Prostate gland (tissue), 2 donors: Measurements from ENCODE around the gene PTBP1. TPM values are rescaled to one million over a fixed set of nuclear protein-coding genes. Genes with fewer than 3 reads are reported as not detected.

Source experiments
- DNase-seq: peaks from one replicate; pipeline ENCODE4 v3.0.0-alpha.2; 2019; ENCODE audit warnings: low spot score
- H3K27ac ChIP-seq, 2 donors: fragments of 200-600 bp; sonication (generic); 2 replicates each; pipeline ENCODE4 v1.5.1; 2017 to 2019
- H3K27me3 ChIP-seq: fragments of 200-600 bp; sonication (generic); replicated peaks from 2 replicates; pipeline ENCODE4 v1.5.1; 2019; ENCODE audit not compliant: insufficient read depth
- H3K36me3 ChIP-seq, 2 donors: fragments of 200-600 bp; sonication (generic); 1 replicate in 1 of 2; 2 replicates in 1 of 2; pipeline versions ENCODE4 v1.5.1 to v1.8.1; 2017 to 2019
- H3K4me1 ChIP-seq: fragments of 200-600 bp; sonication (generic); replicated peaks from 2 replicates; pipeline ENCODE4 v1.5.1; 2019
- H3K4me3 ChIP-seq, 2 donors: fragments of 200-600 bp; sonication (generic); 2 replicates each; pipeline ENCODE4 v1.5.1; 2017 to 2019
- H3K9me3 ChIP-seq: fragments of 200-600 bp; sonication (generic); 2 replicates; pipeline ENCODE4 v1.5.1; 2017
- CTCF ChIP-seq, 4 experiments: fragments of 200-600 bp in 2 of 4; fragments of 450-650 bp in 2 of 4; sonication (generic) in 2 of 4; IDR thresholded peaks; 1 replicate in 3 of 4; 2 replicates in 1 of 4; pipeline ENCODE4 v1.5.1; 2016 to 2019; ENCODE audit warnings: antibody characterized with exemption in 4 of 4, mild to moderate bottlenecking in 2 of 4, moderate library complexity in 2 of 4
- POLR2A ChIP-seq: fragments of 450-650 bp; IDR thresholded peaks from one replicate; pipeline ENCODE4 v1.6.1; 2016; ENCODE audit warnings: antibody characterized with exemption, mild to moderate bottlenecking
- POLR2AphosphoS5 ChIP-seq: sonication (generic); formaldehyde crosslinking; IDR thresholded peaks from one replicate; pipeline ENCODE4 v1.6.1; 2017; ENCODE audit warnings: antibody characterized with exemption
- WGBS: methylation state at CpG from one replicate; pipeline ENCODE4 v1.1.5; 2018; 5-methylcytosine and 5-hydroxymethylcytosine counted together
- intact Hi-C: fragments of 100-400 bp; cut with DNase I; formaldehyde crosslinking; loops from one replicate; pipeline ENCODE4 v1.14.2; 2022
- total RNA-seq, 2 donors: library from RNA; depleted of rRNA; stranded (reverse); fragments of >200 nt; gene quantifications; one replicate each; pipeline ENCODE4 v1.1.0, GENCODE V29; 2016

PTBP1 gene
- total RNA-seq, 2 donors from 2014 or later, result 153 to 222 TPM

- no peaks in the 10 kb centered on the region for H3K36me3 ChIP-seq
- intact Hi-C loops, result no loop called here
- no peak for DNase-seq
- 63% methylated on average over 13 of the region's 13 CpGs for WGBS
- no peaks in the 10 kb centered on the region for H3K9me3 ChIP-seq
- H3K4me1 ChIP-seq, result peaks cover 5% of the 10 kb centered on the region
- H3K4me3 ChIP-seq, result no peak overlapping the region
- no peak for TF ChIP-seq CTCF (IDR thresholded peaks at IDR 0.05)
- TF ChIP-seq POLR2AphosphoS5, result no peak
- no peak for TF ChIP-seq POLR2A
- H3K27me3 ChIP-seq, result no peaks in the 10 kb centered on the region
- no peak overlapping the region for H3K27ac ChIP-seq
Observed at GRCh38 chr19:784541-784940, 12.7 kb upstream of the PTBP1 start.

- no peak for TF ChIP-seq POLR2AphosphoS5
- TF ChIP-seq POLR2A, result no peak
- TF ChIP-seq CTCF (IDR thresholded peaks at IDR 0.05), result no peak
- Histone ChIP-seq H3K36me3 (no peaks in the 10 kb centered on the region), H3K4me1 (peaks cover under 1% of the 10 kb centered on the region), H3K9me3 (no peaks in the 10 kb centered on the region), H3K4me3 (no peak overlapping the region), H3K27ac (no peak overlapping the region), H3K27me3 (no peaks in the 10 kb centered on the region)
- WGBS, result 89% methylated on average over 16 of the region's 16 CpGs
- DNase-seq, result no peak
- intact Hi-C loops, result no loop called here
Observed at GRCh38 chr19:787536-787935, 9.7 kb upstream of the PTBP1 start.

- no peaks in the 10 kb centered on the region for H3K27me3 ChIP-seq
- no peak overlapping the region for H3K27ac ChIP-seq
- no peak for DNase-seq
- H3K9me3 ChIP-seq, result no peaks in the 10 kb centered on the region
- no peaks in the 10 kb centered on the region for H3K36me3 ChIP-seq
- H3K4me3 ChIP-seq, result no peak overlapping the region
- H3K4me1 ChIP-seq, result no peaks in the 10 kb centered on the region
- TF ChIP-seq POLR2AphosphoS5, result no peak
- TF ChIP-seq CTCF (IDR thresholded peaks at IDR 0.05), result no peak
- no peak for TF ChIP-seq POLR2A
- intact Hi-C loops, result no loop called here
- 56% methylated on average over 5 of the region's 11 CpGs for WGBS
Observed at GRCh38 chr19:788686-788982, 8.6 kb upstream of the PTBP1 start.

GRCh38 chr19:788983-789700, 8.1 kb upstream of the PTBP1 start:
- TF ChIP-seq POLR2A (no peak), CTCF (IDR thresholded peaks at IDR 0.05) (no peak), POLR2AphosphoS5 (no peak)
- H3K27ac ChIP-seq, result no peak overlapping the region
- no peak for DNase-seq
- H3K36me3 ChIP-seq, result no peaks in the 10 kb centered on the region
- H3K4me3 ChIP-seq, result no peak overlapping the region
- H3K9me3 ChIP-seq, result no peaks in the 10 kb centered on the region
- H3K4me1 ChIP-seq, result no peaks in the 10 kb centered on the region
- WGBS, result 57% methylated on average over 33 of the region's 33 CpGs
- intact Hi-C loops, result no loop called here
- H3K27me3 ChIP-seq, result no peaks in the 10 kb centered on the region

- Histone ChIP-seq H3K36me3 (no peaks in the 10 kb centered on the region), H3K4me3 (no peak overlapping the region), H3K27ac (no peak overlapping the region), H3K9me3 (no peaks in the 10 kb centered on the region), H3K4me1 (no peaks in the 10 kb centered on the region), H3K27me3 (no peaks in the 10 kb centered on the region)
- no peak for DNase-seq
- intact Hi-C loops, result no loop called here
- WGBS, result 91% methylated on average over 9 of the region's 9 CpGs
- TF ChIP-seq POLR2AphosphoS5, result no peak
Observed at GRCh38 chr19:789701-790060, 7.6 kb upstream of the PTBP1 start.
